ENCODE results near the gene AXIN1.

DNA sequence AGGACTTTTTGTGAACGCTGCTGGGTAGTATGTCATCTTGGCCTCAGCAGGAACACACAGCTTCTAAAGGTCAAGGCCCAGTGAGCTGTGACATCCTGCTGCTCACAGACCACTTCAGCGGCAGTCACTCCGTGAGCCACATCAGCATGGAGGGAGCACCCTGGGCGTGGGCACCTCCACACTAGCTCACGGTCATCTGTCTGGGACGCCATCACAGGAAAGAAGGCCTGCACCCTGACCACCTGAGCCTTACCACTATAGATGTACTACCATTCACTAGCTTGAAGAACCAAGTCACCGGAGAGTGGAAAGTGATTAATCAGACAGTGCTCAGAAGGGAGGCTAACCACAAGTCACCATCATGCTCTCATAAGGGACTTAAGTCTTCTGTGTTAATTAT is 3.3 kb downstream of the AXIN1 start:
- TF ChIP-seq, protein P1, sequence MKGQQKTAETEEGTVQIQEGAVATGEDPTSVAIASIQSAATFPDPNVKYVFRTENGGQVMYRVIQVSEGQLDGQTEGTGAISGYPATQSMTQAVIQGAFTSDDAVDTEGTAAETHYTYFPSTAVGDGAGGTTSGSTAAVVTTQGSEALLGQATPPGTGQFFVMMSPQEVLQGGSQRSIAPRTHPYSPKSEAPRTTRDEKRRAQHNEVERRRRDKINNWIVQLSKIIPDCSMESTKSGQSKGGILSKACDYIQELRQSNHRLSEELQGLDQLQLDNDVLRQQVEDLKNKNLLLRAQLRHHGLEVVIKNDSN (IDR thresholded peaks at IDR 0.05), result no peak
- TF ChIP-seq, protein P2, sequence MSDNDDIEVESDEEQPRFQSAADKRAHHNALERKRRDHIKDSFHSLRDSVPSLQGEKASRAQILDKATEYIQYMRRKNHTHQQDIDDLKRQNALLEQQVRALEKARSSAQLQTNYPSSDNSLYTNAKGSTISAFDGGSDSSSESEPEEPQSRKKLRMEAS (IDR thresholded peaks at IDR 0.05), result peak; percentile 43

Data from Ishikawa (cell line).